Activated naive CD4-positive, alpha-beta T cell treated with anti-CD3 and anti-CD28 coated beads, Interleukin-2, amount 50 U/mL, for 72 hours (primary cell): ENCODE measurements around the gene MCC. TPM values are rescaled to one million over a fixed set of nuclear protein-coding genes. Genes with fewer than 3 reads are reported as not detected.
A peak's percentile ranks its signal among the peaks of the same experiment; 100 is the strongest.

Experiments used
- ATAC-seq, 2 donors: fragments of 150-1000 bp; cut with Tn5 transposase; 2 replicates each; pipeline ENCODE4 v1.10.0; 2021; ENCODE audit warnings: mild to moderate bottlenecking in 2 of 2, moderate library complexity in 2 of 2
- DNase-seq, 2 donors: peaks; one replicate each; pipeline ENCODE4 v3.0.0; 2021 to 2022; ENCODE audit warnings: low spot score in 2 of 2
- H3K27ac Mint-ChIP-seq, 2 donors: one replicate each; pipeline ENCODE4 v1.8.0; 2022; ENCODE audit warnings: mild to moderate bottlenecking in 2 of 2, mixed read lengths in 2 of 2
- H3K36me3 Mint-ChIP-seq, 2 donors: one replicate each; pipeline ENCODE4 v1.8.0; 2022; ENCODE audit warnings: mixed read lengths in 2 of 2
- H3K9me3 Mint-ChIP-seq, 2 donors: one replicate each; pipeline ENCODE4 v1.8.0; 2022; ENCODE audit warnings: mixed read lengths in 2 of 2
- total RNA-seq, 2 donors: library from RNA; stranded (reverse); gene quantifications; one replicate each; pipeline ENCODE4 v1.2.3, GENCODE V29; 2022

Gene MCC
- total RNA-seq, 2 donors from 2014 or later = 0.89 to 3.3 TPM

GRCh38 chr5:113361701-113362100 is 126.6 kb downstream of the MCC start:
- DNase-seq = no peak
- peaks cover 12 to 13% of the 10 kb centered on the region in 2 donors for H3K9me3 Mint-ChIP-seq
- no peak overlapping the region for H3K27ac Mint-ChIP-seq
- no peak for ATAC-seq
- H3K36me3 Mint-ChIP-seq = peaks cover 4 to 13% of the 10 kb centered on the region in 2 donors

DNA sequence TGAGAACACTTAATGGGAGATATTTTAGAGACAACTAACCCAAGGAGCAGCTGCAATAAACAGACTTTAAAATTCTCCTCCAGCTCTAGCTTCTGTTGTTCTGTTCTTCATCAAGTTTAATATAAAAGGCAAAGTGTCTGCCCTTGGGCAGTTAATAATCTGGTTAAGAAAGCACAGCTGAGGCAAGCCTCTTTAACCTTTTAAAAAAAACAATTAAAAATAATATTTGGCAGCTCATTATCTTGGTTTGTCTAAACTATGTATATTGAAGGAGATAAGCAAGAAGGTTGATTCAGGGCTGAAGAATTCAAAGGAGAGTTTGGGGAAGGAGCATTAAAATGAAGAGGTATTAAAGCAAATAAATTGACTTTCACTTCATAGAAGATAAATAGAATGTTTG is 128.8 kb downstream of the MCC start:
- ATAC-seq = no peak
- no peak overlapping the region for H3K27ac Mint-ChIP-seq
- H3K9me3 Mint-ChIP-seq = peaks cover 4 to 5% of the 10 kb centered on the region in 2 donors
- no peak for DNase-seq
- H3K36me3 Mint-ChIP-seq = peaks cover 2 to 3% of the 10 kb centered on the region in 2 donors

- Mint-ChIP-seq H3K36me3 (no peaks in the 10 kb centered on the region), H3K9me3 (peaks cover 3% of the 10 kb centered on the region in 2 donors), H3K27ac (no peak overlapping the region)
- no peak for DNase-seq
- no peak for ATAC-seq
Measured at GRCh38 chr5:113358696-113359095, 129.6 kb downstream of the MCC start.

DNA sequence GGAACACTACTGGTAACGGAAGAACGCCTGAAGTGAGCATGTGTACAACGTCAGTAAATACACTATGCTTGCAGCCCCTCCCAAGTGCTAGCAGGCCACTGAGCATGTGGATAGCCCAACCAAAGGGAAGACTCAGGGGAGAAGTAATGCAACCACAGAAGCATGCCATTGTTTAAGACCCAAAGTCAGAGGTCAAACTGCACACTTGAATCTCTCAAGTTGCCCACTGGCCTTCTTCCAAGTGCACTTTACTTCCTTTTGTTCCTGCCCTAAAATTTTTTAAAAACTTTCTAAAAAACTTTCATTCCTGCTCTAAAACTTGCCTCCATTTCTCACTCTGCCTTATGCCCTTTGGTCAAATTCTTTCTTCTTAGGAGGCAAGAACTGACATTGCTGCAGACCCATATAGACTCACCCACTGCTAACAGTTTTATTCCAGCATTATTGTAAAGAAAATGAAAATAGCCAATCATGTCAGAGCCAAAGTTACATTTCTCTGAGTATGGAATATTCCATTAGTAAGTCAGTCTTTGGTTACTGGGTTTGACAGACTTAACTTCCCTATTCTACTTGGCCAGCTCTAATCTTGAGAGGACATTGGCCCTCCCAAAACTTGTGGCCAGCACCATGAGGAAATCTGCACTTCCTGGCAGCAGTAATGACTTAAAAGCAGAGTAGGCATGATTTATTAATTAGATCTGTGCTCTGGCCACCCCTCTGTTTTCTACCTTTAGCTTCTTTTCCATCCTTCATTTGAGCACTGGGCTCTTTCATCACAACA is 130.4 kb downstream of the MCC start:
- no peaks in the 10 kb centered on the region for H3K36me3 Mint-ChIP-seq
- ATAC-seq (no peak), DNase-seq (no peak)
- no peak overlapping the region for H3K27ac Mint-ChIP-seq
- H3K9me3 Mint-ChIP-seq = no peaks in the 10 kb centered on the region

DNA sequence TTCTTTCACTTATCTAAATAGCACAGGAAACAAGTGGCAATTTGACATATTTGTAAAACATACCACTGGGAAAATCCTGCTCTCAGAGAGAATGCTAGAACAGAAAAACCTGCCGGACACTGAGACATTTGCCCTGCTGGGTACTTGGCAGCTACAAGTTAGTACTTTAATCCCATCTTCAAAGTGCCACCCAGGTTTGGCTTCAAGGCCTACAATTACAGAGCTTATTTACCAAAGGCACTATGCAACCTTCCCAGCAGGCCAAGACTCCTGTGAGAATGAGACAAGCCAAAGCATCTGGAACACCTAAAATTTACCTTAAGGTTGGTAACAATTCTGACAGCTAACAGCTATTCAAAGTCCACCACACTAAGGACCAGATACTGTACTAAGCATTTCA is 131.8 kb downstream of the MCC start:
- ATAC-seq = no peak
- no peaks in the 10 kb centered on the region for H3K36me3 Mint-ChIP-seq
- H3K9me3 Mint-ChIP-seq = no peaks in the 10 kb centered on the region
- no peak overlapping the region for H3K27ac Mint-ChIP-seq
- DNase-seq = no peak

- no peaks in the 10 kb centered on the region for H3K9me3 Mint-ChIP-seq
- ATAC-seq (no peak), DNase-seq (no peak)
- H3K36me3 Mint-ChIP-seq = no peaks in the 10 kb centered on the region
- no peak overlapping the region for H3K27ac Mint-ChIP-seq
Measured at GRCh38 chr5:113354055-113354454, 134.2 kb downstream of the MCC start.

DNA sequence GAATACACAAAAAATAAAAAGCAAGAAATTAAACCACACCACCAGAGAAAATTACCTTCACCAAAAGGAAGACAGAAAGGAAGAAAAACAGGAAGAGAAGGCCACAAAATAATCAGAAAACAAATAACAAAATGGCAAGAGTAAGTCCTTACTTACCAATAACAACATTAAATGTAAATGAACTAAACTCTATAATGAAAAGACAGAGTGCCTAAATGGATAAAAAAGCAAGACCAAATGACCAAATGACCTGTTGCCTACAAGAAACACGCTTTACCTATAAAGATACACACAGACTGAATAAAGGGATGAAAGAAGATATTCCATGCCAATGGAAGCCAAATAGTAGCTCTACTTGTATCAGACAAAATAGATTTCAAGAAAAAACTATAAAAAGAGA is 140.7 kb downstream of the MCC start:
- Mint-ChIP-seq H3K27ac (no peak overlapping the region), H3K36me3 (no peaks in the 10 kb centered on the region), H3K9me3 (no peaks in the 10 kb centered on the region)
- DNase-seq (no peak), ATAC-seq (no peak)

DNA sequence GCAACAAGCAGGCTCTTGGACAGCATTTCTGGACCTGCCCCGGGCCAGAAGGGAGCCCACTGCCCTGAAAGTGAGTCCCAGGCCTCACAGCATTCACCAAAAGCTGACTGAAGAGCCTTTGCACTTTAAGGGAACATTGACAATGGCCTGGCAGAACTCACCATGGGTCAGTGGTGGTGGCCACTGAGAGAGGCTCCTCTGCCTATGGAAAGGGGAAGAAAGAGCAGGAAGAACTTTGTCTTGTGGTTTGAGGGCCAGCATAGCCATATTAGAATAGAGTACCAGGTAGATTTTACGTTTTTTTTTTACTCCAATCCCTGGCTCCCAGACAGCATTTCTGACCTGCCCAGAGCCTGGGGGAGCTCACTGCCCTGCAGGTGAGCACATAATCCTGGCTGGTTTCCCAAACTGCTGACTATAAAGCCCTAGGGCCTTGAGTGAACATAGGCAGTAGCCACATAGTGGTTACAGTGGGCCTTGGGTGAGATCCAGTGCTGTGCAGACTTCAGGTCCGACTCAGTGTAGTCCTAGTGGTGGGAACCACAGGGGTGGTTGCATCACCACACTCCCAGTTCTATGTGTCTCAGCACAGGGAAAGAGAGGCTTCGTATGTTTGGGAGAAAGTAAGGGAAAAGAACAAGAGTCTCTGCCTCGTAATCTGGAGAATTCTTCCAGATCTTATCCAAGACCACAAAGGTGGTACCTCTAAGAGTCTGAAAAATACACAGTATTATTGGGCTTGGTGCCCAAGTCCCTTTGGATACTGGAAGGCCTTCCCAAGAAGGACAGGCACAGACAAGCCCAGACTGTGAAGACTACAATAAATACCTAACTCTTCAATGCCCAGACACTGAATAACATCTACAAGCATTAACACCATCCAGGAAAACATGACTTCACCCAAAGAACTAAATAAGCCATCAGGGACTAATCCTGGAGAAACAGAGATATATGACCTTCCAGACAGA is 143.0 kb downstream of the MCC start:
- H3K27ac Mint-ChIP-seq = no peak overlapping the region
- no peaks in the 10 kb centered on the region for H3K36me3 Mint-ChIP-seq
- H3K9me3 Mint-ChIP-seq = no peaks in the 10 kb centered on the region
- ATAC-seq (no peak), DNase-seq (no peak)

DNA sequence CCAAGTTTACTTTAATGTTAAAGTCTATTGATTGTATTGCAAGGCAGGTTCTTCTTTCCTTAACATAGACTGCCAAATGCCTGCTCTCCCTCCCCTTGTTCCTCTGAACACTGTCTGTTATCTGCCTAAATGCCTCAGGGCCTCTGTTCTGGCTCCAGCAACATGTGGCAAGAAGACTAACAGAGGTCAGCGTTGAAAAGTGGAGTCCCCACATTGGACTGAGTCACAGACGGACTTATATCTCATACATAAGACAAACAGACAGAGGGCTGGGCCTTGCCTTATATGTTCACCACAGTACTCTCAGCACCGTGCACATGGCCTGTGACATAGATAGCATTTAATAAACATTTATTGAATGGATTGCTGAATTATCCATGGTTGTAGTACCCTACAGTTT is 144.9 kb downstream of the MCC start:
- ATAC-seq (no peak), DNase-seq (no peak)
- no peaks in the 10 kb centered on the region for H3K36me3 Mint-ChIP-seq
- H3K27ac Mint-ChIP-seq = no peak overlapping the region
- H3K9me3 Mint-ChIP-seq = no peaks in the 10 kb centered on the region

GRCh38 chr5:113340537-113340936 is 147.7 kb downstream of the MCC start:
- Mint-ChIP-seq H3K36me3 (no peaks in the 10 kb centered on the region), H3K9me3 (no peaks in the 10 kb centered on the region), H3K27ac (no peak overlapping the region)

DNA sequence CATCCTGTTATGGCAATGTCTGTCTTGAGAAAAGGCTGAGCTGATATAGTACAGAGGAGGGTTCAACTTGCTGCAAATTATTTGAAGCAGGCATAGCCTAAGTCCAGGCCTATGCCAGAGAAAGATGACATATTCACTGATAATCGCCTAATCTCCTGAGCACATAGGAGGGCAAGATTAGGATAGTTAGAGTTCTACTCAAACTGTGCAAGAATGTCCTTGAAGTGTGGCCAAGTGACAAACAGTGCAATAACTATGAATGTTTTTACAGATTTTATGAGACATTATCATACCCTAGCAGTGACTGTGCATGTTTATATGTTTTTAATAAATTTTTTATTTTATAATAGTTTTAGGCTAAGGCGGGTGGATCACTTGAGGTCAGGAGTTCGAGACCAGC is 149.6 kb downstream of the MCC start:
- DNase-seq = no peak
- H3K9me3 Mint-ChIP-seq = no peaks in the 10 kb centered on the region
- no peak overlapping the region for H3K27ac Mint-ChIP-seq
- no peak for ATAC-seq
- no peaks in the 10 kb centered on the region for H3K36me3 Mint-ChIP-seq

More at GRCh38 chr5:113340537-113340936, 147.7 kb downstream of the MCC start:
- no peak for DNase-seq
- ATAC-seq = no peak

DNA sequence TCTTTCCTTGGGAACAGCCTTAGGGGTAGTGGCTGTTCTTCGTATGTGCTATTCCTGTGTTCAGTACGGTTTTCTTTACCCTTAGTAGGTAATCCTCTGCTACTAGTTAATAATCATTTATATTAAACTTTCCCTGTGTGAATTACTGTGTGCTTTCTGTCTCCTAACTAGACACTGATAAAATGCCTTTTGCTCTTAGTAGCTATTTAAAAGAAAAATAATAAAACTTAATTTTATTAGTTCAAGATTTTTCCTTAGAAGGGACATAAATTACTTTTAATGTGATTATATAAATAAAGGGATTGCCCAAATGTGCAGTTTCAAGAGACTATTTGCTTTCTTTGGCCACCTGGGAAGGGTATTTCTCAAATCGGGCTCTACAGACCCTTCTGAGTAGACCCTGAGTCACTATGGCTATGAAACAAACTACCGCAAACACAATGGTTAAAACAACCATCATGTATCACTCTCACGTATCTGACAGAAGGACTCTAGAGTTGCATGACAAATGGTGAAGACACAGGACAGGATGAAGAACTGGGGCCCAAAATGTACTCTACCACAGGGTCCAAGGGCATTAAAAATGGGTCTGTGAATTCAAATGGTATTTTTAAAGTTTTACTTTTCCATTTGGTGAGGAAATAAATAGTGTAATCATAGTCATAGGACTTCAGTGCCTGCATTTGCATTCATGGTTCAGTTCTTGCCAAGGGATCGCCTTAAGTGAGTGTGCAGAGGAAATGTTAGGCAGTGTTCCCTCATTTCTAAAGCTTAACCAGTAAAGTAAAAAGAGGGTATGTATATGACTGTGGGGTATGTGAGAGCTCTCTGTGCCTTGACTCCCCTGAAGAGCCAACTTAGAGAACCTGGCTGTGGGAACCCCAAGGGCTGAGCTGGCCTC is 150.5 kb downstream of the MCC start:
- H3K36me3 Mint-ChIP-seq = no peaks in the 10 kb centered on the region
- no peak overlapping the region for H3K27ac Mint-ChIP-seq
- no peak for DNase-seq
- no peak for ATAC-seq
- H3K9me3 Mint-ChIP-seq = no peaks in the 10 kb centered on the region

DNA sequence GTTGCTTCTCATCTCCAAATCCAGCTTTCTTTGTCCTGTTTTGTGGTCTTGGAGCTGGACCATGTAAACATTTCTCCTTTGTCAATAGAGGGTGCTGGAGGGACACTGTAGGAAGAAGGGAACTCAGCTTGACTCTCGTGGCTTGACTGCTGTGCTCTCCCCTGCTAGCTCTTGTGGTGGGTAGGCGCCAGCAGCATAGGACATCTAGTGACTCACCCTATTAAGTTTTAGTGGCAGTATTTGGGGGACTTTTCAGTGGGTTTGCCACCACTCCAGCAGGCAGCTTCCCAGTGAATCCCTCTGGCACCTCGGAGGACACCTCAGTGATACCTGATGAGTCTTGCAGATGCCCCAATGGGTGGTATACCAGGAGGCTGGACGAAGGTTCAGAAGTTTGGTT is 151.3 kb downstream of the MCC start:
- DNase-seq = no peak
- Mint-ChIP-seq H3K27ac (no peak overlapping the region), H3K9me3 (no peaks in the 10 kb centered on the region), H3K36me3 (no peaks in the 10 kb centered on the region)
- ATAC-seq = peak in 1 of 2 donors; percentile 33

DNA sequence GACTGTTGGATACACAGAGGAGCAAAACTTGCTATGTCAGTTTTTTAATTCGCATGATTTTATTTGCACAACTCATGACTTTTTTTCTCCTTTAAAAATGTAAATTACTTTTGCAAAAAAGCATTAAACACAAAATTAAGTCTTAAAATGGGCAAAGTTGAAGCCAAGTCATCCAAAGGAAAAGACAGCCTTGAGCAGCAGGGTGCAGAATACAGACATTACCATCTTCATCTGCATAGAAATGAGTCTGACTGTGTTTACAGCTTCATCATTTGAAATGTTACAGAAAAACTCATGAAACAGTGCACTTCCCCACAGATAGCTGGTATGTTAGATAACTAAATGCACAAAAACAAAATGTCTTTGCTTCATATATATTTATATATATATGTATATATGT is 154.8 kb downstream of the MCC start:
- Mint-ChIP-seq H3K27ac (no peak overlapping the region), H3K36me3 (no peaks in the 10 kb centered on the region), H3K9me3 (no peaks in the 10 kb centered on the region)
- DNase-seq (no peak), ATAC-seq (no peak)

DNA sequence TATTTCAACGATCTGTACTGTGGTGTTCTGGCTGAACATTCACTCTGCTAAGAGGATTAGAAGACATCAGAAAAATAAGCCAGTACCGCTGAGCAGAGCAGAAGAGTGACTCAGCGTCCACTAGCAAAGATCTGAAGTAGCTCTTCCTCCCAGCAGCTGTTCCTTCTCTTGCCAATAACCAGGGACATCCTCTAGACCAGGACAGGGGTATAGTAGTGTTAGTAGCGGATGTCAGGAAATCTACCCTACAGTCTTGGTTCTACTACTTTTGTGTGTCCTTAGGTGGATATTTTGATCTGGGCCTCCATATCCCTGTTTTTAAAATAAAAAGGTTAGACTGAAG is 157.1 kb downstream of the MCC start:
- H3K36me3 Mint-ChIP-seq = no peaks in the 10 kb centered on the region
- H3K27ac Mint-ChIP-seq = no peak overlapping the region

DNA sequence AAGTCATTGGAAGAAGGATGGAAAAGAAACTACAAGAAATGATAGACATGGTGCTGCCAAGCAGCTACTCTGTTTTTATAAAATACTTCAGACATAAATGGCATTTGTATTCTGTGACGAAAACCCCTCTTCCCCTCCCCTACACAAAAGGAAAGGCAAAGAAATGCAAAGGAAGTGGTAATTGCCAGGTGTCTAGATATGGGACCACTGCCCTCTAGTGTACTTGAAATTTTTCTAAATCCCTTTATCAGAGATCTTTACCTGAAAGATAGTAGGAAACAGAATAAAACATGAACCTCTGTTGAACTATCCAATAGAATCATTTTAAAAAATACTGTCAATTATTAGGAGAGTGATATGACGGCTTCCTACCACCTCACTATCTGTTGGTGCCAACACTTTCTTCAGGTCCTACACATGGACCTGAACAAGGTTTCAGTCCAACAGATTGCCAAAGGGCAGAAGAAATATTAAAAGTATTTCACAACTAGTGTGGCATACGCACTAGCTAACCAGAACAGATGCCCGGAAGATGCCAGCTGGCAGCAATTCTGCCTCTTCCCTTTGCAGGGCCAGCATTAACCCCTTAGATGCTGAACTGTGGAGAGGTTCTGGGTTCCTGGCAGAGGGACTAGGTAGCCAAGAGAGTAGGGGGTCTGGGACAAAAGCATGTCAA is 157.6 kb downstream of the MCC start:
- ATAC-seq = peak; percentile 55 to 85
- no peaks in the 10 kb centered on the region for H3K9me3 Mint-ChIP-seq
- no peak for DNase-seq
- no peaks in the 10 kb centered on the region for H3K36me3 Mint-ChIP-seq
- no peak overlapping the region for H3K27ac Mint-ChIP-seq

More for the DNA sequence above, 157.1 kb downstream of the MCC start:
- H3K9me3 Mint-ChIP-seq = no peaks in the 10 kb centered on the region
- DNase-seq (no peak), ATAC-seq (no peak)
